ENCODE data around the gene SPDYE6.
"Not testable (repeated sequence)": the region's sequence is repeated elsewhere in the genome, so short reads cannot be mapped to it uniquely, and the experiment has no call there.

DNA sequence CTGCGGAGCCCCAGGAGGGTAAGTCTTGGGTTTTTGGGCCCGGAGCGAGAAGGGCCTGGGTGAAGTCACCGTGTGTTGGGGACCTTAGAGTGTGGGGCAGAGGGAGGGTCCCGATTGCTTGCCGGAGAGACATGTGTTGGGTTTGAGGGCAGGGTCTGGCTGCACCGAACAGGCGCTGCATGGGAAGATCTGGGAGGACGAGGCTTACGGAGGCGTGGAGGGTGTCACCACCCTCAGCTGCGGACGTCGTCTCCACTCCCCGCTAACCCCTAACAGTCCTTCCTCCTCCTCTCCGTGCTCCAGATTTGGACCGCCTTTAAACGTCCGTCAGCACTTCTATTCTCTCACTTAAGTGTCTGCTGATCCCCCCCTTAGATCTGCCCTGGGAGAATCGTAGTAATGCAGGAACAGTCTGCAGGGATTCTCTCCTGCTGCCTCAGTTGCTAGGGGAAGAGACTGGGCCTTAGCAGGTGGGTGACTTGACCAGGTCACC, 8.2 kb upstream of the SPDYE6 start:
- not testable (repeated sequence) for TF ChIP-seq RFX5 (IDR thresholded peaks at IDR 0.05; ENCODE audit: low read length); TAF1 (IDR thresholded peaks at IDR 0.05; ENCODE audit: borderline replicate concordance, low read depth, low read length); CHD2 (IDR thresholded peaks at IDR 0.05; ENCODE audit: low read length, partially characterized antibody); RAD21 (IDR thresholded peaks at IDR 0.05; ENCODE audit: low read length)
- TF ChIP-seq, protein P1, sequence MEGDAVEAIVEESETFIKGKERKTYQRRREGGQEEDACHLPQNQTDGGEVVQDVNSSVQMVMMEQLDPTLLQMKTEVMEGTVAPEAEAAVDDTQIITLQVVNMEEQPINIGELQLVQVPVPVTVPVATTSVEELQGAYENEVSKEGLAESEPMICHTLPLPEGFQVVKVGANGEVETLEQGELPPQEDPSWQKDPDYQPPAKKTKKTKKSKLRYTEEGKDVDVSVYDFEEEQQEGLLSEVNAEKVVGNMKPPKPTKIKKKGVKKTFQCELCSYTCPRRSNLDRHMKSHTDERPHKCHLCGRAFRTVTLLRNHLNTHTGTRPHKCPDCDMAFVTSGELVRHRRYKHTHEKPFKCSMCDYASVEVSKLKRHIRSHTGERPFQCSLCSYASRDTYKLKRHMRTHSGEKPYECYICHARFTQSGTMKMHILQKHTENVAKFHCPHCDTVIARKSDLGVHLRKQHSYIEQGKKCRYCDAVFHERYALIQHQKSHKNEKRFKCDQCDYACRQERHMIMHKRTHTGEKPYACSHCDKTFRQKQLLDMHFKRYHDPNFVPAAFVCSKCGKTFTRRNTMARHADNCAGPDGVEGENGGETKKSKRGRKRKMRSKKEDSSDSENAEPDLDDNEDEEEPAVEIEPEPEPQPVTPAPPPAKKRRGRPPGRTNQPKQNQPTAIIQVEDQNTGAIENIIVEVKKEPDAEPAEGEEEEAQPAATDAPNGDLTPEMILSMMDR (IDR thresholded peaks at IDR 0.05), result not testable (repeated sequence)

Data from SK-N-SH (cell line).